Upper lobe of left lung (tissue), 4 donors: Measurements from ENCODE around the gene SLC15A4.

Experiments used
- CTCF ChIP-seq, 6 experiments: fragments of 450-650 bp in 4 of 6; fragments of 200-600 bp in 2 of 6; sonication (generic) in 2 of 6; IDR thresholded peaks; one replicate each; pipeline ENCODE4 v1.5.1; 2016 to 2019; ENCODE audit warnings: antibody characterized with exemption in 6 of 6
- EP300 ChIP-seq, 4 donors: sonication (generic); formaldehyde crosslinking; IDR thresholded peaks; one replicate each; pipeline ENCODE4 v1.5.1; 2017; ENCODE audit warnings: antibody characterized with exemption in 4 of 4, control low read depth in 2 of 4
- POLR2A ChIP-seq, 4 donors: fragments of 450-650 bp; IDR thresholded peaks; one replicate each; pipeline ENCODE4 v1.5.1; 2016 to 2017; ENCODE audit warnings: antibody characterized with exemption in 4 of 4, mild to moderate bottlenecking in 2 of 4

GRCh38 chr12:128853600-128854197 lies 29.9 kb upstream of the SLC15A4 start:
- TF ChIP-seq CTCF (IDR thresholded peaks at IDR 0.05) = no peak
- TF ChIP-seq POLR2A (IDR thresholded peaks at IDR 0.05) = no peak
- TF ChIP-seq EP300 (IDR thresholded peaks at IDR 0.05) = no peak
